Midbrain (tissue), 1 donor: ENCODE results near the gene WDR7.

Source experiments
- DNase-seq: peaks from one replicate; lab custom pipeline; 2025; lab: John Stamatoyannopoulos, UW

Gene WDR7

GRCh38 chr18:57078614-57079013 lies 427.5 kb downstream of the WDR7 start:
- no peak for DNase-seq

GRCh38 chr18:57080479-57080878 lies 429.3 kb downstream of the WDR7 start:
- DNase-seq: no peak

GRCh38 chr18:57081899-57082298 lies 430.7 kb downstream of the WDR7 start:
- DNase-seq: no peak

- DNase-seq: no peak
These were observed 432.3 kb downstream of the WDR7 start for GRCh38 chr18:57083485-57083884.

GRCh38 chr18:57084331-57085271 lies 433.4 kb downstream of the WDR7 start:
- DNase-seq: no peak

GRCh38 chr18:57085371-57085770 lies 434.2 kb downstream of the WDR7 start:
- DNase-seq: no peak

GRCh38 chr18:57086163-57086562 lies 435.0 kb downstream of the WDR7 start:
- DNase-seq: no peak
